Vagina (tissue), 2 donors: ENCODE results near the gene LYPLAL1.

Experiments
- CTCF ChIP-seq, 3 experiments: fragments of 450-650 bp in 2 of 3; fragments of 200-600 bp in 1 of 3; sonication (generic) in 1 of 3; IDR thresholded peaks; one replicate each; pipeline ENCODE4 v1.5.1; 2017 to 2019; ENCODE audit warnings: antibody characterized with exemption in 3 of 3, mild to moderate bottlenecking in 2 of 3, moderate library complexity in 2 of 3
- POLR2AphosphoS5 ChIP-seq, 2 donors: sonication (generic); formaldehyde crosslinking; IDR thresholded peaks; one replicate each; pipeline ENCODE4 v1.9.0; 2017; ENCODE audit warnings: antibody characterized with exemption in 2 of 2, mild to moderate bottlenecking in 2 of 2, low read depth in 1 of 2; ENCODE audit not compliant: insufficient read depth in 1 of 2

- no peak for TF ChIP-seq POLR2AphosphoS5 (IDR thresholded peaks at IDR 0.05; ENCODE audit: insufficient read depth in 1 of 2, low read depth in 1 of 2)
- TF ChIP-seq CTCF (IDR thresholded peaks at IDR 0.05): no peak
These were observed 13.6 kb upstream of the LYPLAL1 start for GRCh38 chr1:219159946-219160645.
